H1 (cell line): ENCODE measurements around the gene SYTL2.

Experiments used
- ATF3 ChIP-seq: IDR thresholded peaks from 2 replicates; pipeline ENCODE4 v1.6.1; 2011; ENCODE audit warnings: low read depth, mild to moderate bottlenecking, low read length; ENCODE audit not compliant: insufficient read depth
- CEBPB ChIP-seq: IDR thresholded peaks from 2 replicates; pipeline ENCODE4 v1.6.1; 2012; ENCODE audit warnings: low read depth, low read length
- CTCF ChIP-seq, 3 experiments: IDR thresholded peaks; 1 replicate in 2 of 3; 2 replicates in 1 of 3; pipeline versions ENCODE4 v1.5.1 to v1.6.1; 2011; ENCODE audit warnings: low read length in 3 of 3, mild to moderate bottlenecking in 3 of 3, inconsistent platforms in 2 of 3, low read depth in 1 of 3, moderate library complexity in 1 of 3; ENCODE audit not compliant: insufficient read depth in 1 of 3; ENCODE audit errors: control extremely low read depth in 1 of 3
- EGR1 ChIP-seq: IDR thresholded peaks from 2 replicates; pipeline ENCODE4 v1.6.1; 2011; ENCODE audit warnings: low read depth, low read length, borderline replicate concordance
- EZH2 ChIP-seq: fragments of 200-600 bp; sonication (generic); IDR thresholded peaks from 2 replicates; pipeline ENCODE4 v1.7.1; 2012; ENCODE audit warnings: low read depth, mild to moderate bottlenecking, moderate library complexity, low read length, inconsistent platforms; ENCODE audit not compliant: severe bottlenecking
- GTF2F1 ChIP-seq: IDR thresholded peaks from 2 replicates; pipeline ENCODE4 v1.6.1; 2012; ENCODE audit warnings: low read depth, low read length, improper control_type of control experiment, borderline replicate concordance
- MAX ChIP-seq: IDR thresholded peaks from 2 replicates; pipeline ENCODE4 v1.6.1; 2012; ENCODE audit warnings: inconsistent platforms
- NANOG ChIP-seq: IDR thresholded peaks from 2 replicates; pipeline ENCODE4 v1.6.1; 2011; ENCODE audit warnings: low read length, low read depth, mild to moderate bottlenecking, inconsistent platforms; ENCODE audit not compliant: insufficient read depth, poor library complexity, severe bottlenecking
- POLR2A ChIP-seq, 2 experiments: IDR thresholded peaks; 1 replicate in 1 of 2; 2 replicates in 1 of 2; pipeline ENCODE4 v1.6.1; 2011; ENCODE audit warnings: low read depth in 2 of 2, low read length in 2 of 2, mild to moderate bottlenecking in 2 of 2; ENCODE audit errors: control extremely low read depth in 1 of 2
- POLR2AphosphoS5 ChIP-seq: IDR thresholded peaks from 2 replicates; pipeline ENCODE4 v1.6.1; 2011; ENCODE audit warnings: low read depth, low read length
- RAD21 ChIP-seq, 2 experiments: IDR thresholded peaks in 1 of 2; conservative IDR thresholded peaks in 1 of 2; 2 replicates each; pipeline ENCODE4 v1.6.1; 2011; ENCODE audit warnings: low read depth in 2 of 2, low read length in 2 of 2, improper control_type of control experiment in 1 of 2, inconsistent platforms in 1 of 2, mild to moderate bottlenecking in 1 of 2, moderate library complexity in 1 of 2
- USF2 ChIP-seq: IDR thresholded peaks from 2 replicates; pipeline ENCODE4 v1.6.1; 2011; ENCODE audit warnings: low read length, improper control_type of control experiment
- ZNF274 ChIP-seq: IDR thresholded peaks from 2 replicates; pipeline ENCODE4 v1.7.0; 2012; ENCODE audit warnings: low read length, borderline replicate concordance; ENCODE audit errors: extremely low read depth

- TF ChIP-seq NANOG (no peak), CTCF (IDR thresholded peaks at IDR 0.05; ENCODE audit: control extremely low read depth in 1 of 3, insufficient read depth in 1 of 3, low read depth in 1 of 3, low read length in 3 of 3) (no peak), EZH2 (no peak), CEBPB (no peak), ZNF274 (no peak), MAX (no peak), EGR1 (no peak), USF2 (no peak), POLR2A (IDR thresholded peaks at IDR 0.05; ENCODE audit: control extremely low read depth in 1 of 2, low read depth in 2 of 2, low read length in 2 of 2) (no peak), GTF2F1 (no peak), RAD21 (IDR thresholded peaks at IDR 0.05 in 1 of 2, conservative IDR thresholded peaks at IDR 0.05 in 1 of 2; ENCODE audit: low read depth in 2 of 2, low read length in 2 of 2) (no peak), POLR2AphosphoS5 (no peak), ATF3 (no peak)
These were observed 7.6 kb downstream of the SYTL2 start for GRCh38 chr11:85803303-85803702.
